Measurements from ENCODE around the gene CTNNBIP1.

CTNNBIP1 gene

DNA sequence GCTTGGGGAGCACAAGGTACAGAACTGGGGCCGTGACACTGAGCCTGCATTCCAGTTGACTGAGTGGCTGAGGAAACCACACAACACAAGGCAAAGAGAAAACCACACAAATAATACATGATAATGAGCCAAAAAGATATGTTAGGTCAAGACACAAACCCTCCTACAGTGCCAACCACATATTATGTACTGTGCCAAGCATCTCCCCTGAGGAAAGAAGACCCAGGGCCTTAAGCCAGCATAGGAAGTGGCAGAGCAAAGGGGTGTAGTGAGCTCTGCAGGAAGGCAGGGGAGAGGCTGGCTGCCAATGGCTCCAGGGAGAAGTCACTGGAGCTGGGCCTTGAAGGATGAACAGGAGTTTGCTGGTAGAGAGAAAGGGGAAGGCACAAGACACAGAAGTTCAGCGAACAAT lies 28.2 kb downstream of the CTNNBIP1 start:
- no peak for DNase-seq (ENCODE audit: extremely low read depth in 1 of 2, low read depth in 1 of 2)

DNA sequence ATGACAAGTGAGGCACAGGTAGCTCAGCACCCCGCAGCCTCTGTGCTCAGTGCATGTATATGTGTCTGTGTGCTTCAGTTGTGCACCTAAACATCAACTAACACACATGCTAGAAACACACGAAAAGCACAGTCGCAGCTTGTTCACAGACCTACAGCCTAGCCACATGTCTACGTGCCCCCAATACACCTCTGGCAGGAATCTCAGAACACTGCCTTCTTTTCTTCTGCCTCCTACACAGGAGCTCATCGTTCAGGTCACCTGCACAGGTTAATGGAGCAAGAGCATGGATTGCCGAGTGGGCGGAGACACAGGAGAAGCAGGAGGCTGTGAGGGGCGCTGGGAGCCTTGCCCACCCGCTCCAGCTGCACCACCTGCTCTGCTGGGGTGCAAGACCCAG lies 31.7 kb downstream of the CTNNBIP1 start:
- no peak for DNase-seq (ENCODE audit: extremely low read depth in 1 of 2, low read depth in 1 of 2)

DNA sequence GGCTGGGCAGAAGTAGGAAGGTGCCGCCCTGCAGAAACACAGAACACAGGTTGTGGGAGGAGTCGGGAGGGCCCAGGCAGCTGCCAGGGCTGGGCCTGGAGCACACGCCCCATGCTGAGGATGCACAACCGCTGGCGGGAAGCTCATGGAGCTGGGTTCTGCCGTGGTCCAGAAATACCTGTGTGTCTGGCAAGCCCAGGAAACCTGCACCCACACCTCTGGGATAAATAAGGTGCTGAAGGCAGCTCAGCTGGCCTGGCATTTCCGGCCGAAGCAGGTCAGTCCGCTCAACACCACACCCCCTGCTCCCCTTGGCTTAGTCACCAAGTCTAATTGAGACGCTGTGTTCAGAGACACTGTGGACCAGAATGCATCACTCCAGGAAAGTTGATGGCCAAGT lies 32.1 kb downstream of the CTNNBIP1 start:
- no peak for DNase-seq (ENCODE audit: extremely low read depth in 1 of 2, low read depth in 1 of 2)

DNA sequence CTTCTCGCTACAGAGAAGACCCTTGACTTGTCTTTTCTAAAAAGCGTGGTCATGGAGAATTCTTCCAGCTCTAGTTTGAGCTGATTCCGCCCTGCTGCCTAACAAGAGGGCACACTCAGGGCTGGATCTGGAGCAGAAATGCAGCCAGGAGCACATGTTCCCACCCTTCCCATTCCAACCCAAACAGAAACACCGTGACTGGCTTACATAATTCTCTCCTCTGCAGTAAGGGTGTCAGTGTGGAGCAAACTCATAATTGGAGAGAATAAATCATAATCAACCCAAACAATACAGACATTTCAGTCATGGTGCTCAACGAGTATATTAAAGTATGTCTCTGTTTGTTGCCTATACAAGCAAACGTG lies 34.5 kb downstream of the CTNNBIP1 start:
- DNase-seq (ENCODE audit: extremely low read depth in 1 of 2, low read depth in 1 of 2), result no peak

DNA sequence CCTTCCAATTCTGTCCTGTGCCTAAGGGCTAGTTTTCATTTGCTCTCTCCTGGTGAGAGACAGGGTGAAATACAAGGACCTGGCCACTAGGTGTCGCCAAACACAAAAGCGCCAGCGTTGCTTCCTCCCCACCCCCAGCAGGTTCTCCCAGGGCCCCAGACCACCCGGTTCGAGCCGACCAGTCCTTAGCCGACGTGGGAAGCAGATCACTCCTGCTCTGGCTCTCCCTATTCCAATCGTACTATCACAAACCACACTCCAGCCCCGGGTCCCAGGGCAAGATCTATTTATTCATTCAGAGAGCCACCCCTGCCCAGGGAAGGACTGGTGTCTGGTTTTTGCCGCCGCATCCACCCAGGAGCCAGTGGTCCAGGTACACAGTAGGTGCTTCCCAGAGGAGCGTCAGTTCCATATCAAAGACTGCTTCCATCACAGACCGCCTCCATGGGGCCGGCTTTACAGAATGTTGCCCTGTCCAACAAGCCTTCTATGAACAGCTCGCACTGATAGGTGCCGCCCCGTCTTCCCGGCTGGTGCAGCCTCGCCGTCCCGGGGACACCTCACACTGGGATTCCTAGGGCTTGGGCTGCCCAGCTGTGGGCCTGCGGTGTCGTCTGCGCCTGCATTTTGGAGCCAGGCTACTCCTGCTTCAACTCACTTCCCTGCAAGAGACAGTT lies 35.0 kb downstream of the CTNNBIP1 start:
- peak; percentile 40 to 57 for DNase-seq (ENCODE audit: extremely low read depth in 1 of 2, low read depth in 1 of 2)

DNA sequence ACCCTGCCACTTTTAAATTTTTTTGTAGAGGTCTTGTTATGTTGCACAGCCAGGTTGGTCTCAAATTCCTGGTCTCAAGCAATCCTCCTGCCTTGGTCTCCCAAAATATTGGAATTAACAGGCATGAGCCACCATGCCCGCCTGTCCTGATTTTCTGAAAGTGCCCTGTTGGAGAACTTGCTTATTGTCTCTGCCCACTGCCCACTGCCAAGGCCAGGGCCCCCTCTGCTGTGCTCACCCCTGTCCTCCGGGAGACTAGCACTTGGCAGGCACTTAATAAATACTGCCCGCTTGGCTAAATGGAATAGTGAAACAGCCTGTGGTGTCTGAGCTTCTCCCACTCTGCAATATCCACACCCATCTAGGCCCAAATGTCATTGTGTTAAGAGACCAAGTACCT lies 35.7 kb downstream of the CTNNBIP1 start:
- DNase-seq (ENCODE audit: extremely low read depth in 1 of 2, low read depth in 1 of 2), result no peak

DNA sequence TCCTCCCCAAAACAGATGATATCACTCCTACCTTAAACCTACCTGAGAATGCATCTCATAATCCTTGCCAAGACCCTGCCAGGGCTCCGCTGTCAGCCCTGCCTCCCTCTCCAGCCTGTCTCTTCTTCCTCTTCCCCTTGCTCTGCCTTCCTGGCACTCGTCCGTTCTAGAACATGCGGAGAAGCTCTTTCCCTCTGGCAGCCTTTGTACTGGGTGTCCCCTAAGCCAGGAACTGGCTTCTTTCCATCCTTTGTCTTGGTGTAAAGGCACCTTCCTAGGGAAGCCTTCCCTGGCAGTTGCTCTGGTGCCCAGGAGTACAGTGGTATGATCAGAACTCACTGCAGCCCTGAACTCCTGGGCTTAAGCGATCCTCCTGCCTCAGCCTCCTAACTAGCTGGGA lies 36.1 kb downstream of the CTNNBIP1 start:
- DNase-seq (ENCODE audit: extremely low read depth in 1 of 2, low read depth in 1 of 2), result no peak

DNA sequence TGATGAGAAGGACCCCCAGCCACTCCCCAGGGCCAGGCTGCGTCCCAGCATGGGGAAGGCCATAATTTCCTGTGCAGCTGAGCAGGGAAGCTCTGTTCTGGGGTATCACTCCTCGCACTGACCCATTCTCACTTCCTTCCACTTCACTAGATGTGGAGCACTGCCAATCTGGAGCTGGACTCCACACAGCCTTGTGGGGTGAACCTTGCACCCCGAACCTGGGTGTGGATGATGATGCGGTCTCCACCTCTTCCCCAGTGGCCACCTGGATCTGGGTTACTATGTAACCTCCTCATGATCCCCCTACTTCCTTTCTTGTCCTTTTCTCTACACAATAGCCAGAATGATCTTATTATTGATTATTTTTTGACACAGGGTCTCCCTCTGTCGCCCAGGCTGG lies 36.7 kb downstream of the CTNNBIP1 start:
- DNase-seq (ENCODE audit: extremely low read depth in 1 of 2, low read depth in 1 of 2), result no peak

DNA sequence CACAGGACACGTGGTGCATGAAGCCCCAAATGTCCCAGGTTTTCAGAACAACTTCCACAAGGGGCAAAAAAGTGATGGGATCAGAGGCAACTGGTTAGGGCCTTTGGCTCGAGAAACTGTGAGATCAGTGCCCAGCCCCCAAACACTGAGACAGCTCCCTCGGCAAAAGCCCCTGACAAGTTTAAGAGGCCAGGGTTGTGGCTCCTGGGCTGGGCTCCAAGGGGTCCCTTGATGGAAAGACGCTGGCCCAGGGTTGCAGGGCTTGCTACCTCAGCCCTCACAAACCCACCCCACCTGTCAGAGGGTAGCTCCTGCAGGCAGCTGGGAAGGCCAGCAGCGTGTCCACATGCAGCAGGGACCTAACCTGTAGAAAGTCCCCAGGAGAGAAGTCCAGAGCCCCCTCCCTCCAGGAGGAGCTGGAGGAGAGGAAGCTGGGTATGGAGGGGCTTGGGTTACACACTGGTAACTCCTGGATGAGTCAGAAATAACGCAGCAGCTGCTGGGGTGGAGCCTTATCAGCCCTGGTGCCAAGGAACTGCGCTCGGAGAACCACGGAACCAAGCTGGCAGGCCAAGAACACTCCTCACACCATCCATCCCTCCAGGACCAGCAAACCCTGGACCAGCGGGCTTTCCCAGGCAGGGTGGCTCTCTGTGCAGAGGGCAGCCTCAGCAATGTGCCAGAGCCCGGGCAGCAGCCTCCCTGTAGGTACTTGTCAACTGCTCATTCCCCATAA lies 37.5 kb downstream of the CTNNBIP1 start:
- no peak for DNase-seq (ENCODE audit: extremely low read depth in 1 of 2, low read depth in 1 of 2)

DNA sequence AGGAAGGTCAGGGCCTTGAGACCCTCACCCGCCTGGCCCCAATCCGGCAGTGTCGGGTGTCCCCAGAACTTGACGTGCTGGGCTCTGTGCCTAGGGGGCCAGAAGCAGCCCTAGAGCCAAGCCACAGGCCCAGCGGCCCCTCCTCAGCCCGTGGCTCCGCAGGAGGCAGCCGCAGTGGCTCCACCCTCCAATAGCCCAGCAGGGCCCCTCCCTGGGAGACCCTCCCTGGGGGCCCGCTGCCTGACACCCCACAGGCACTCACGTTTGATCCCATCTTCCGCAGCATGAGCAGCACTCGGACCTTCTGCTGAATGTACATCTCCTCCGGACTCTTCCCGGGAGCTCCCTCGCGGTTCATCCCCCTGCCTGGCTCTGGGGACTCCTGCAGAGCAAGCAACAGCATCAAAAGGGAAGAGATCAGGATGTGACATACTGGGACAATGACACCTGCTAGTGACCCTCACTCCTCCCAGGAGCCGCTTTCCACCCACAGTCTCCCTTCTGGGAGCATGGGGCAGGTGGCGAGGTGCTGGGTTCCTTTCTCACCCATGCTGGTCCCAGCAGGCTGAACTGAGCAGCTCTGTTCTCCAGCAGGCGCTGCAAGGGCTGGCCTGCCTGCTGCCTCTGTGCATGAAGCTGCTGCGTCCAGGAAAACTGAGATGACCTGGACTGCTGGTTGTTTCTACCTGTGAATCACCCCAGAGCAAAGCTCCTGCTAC lies 38.2 kb downstream of the CTNNBIP1 start:
- DNase-seq (ENCODE audit: extremely low read depth in 1 of 2, low read depth in 1 of 2), result no peak

DNA sequence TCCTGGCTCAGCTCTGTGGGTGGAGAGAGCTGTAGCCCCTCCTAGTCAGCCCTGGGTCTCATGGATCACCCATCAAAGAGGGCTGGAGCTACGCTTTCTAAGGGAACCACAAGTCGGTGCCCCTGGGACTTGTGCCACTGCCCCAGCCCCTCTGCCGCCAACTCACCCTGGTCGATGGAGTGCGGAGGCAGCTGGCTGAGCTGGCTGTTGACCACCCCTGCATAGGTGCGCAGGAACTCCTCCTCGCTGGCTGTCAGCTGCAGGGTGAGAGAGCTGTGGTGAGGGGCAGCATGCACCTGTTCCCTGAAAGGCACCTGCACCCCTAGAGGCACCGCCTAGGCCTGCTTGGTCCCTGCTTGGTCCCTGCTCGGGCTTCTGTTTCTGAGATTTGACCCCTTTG lies 39.0 kb downstream of the CTNNBIP1 start:
- no peak for DNase-seq (ENCODE audit: extremely low read depth in 1 of 2, low read depth in 1 of 2)

DNA sequence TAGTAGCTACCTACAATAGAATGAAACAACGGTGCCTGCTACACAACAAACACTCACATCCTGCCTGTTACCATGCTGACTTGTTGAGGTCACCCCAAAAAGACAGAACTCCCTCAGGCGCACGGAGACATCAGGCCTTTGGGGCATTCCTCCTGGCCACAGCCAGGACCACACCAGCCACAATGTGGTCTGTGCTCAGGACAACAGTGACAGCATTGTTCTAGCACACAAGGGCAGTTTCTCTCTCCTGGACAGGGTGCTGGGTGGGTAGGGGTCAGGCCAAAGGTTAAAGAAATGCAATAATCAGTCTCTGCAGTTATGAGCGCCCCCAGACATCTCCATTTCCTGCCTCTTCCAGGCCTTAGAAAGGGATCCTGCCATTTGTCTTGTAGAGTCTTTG lies 39.5 kb downstream of the CTNNBIP1 start:
- no peak for DNase-seq (ENCODE audit: extremely low read depth in 1 of 2, low read depth in 1 of 2)

DNA sequence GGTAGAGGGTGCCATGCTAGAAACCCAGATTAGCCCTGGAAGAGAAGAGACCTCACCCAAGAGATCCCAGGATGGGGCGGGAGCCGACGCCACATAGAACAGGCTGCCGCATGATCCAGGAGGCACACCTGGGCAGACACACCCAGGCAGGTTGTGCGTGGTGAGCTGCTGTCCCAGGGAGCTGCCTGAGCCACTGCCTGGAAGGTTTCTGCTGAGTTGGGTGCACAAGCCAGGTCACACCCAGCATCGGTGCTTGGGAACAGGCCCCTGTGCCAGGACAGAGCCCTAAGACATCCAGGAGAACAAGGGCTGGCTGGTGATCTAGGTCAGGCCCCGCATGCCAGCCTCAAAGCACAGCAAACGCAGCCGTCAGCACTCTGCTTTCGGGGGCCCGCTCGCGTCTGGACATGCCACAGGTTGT lies 40.2 kb downstream of the CTNNBIP1 start:
- no peak for DNase-seq (ENCODE audit: extremely low read depth in 1 of 2, low read depth in 1 of 2)

DNA sequence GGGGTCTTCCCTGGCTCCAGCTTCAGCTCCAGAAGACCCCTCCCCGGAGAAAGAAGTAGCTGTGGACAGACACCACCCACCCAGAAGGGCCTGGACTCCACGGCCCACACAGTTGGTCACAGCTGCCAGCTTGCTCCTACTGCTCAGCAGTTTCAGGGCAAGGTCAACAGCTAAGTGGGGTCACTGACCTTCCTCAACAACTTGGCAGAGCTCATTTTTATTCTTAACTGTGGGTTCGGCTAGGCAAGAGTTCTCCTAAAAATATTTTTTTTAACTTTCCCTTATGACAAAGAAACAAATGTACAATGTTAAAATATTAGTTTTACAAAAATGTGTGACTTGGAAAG lies 41.9 kb downstream of the CTNNBIP1 start:
- no peak for DNase-seq (ENCODE audit: extremely low read depth in 1 of 2, low read depth in 1 of 2)

DNA sequence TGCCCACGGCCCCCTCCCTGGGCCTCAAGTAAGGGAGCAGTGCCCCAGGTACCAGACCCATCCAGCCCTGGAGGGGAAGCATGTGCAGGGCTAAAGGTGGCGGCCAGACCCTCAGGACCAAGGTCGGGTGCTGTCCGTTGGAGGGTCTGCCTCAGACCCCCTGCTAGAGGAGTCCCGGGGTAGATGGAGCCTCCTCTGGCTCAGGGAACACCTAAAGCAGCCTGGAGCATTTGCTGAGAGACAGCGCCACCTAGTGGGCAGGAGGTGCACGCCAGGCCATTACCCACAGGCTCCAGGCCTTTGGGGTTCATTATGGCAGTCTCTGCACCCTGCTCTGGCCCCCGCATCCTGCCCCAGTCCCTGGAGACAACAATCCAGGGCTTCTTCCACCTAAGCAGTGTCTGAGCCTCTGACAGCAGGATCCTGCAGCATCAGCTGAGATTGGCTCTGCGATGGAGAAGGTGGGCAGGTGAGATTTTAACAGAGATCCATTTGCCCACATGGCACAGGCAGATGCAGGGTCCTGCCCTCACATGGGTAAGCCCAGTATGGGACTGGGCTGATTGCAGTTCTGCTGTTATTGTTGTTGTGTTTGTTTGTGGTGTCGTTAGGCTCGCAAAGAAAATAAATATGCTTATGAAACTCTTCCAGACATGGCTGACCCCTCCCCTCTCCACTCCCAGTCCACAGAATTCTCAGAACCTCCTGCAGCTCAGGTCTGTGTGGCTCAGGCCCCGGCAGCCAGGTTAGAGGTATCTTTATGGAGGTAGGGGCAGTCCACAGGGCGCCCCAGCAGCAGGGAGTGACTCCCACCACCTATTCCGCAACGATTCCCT lies 42.4 kb downstream of the CTNNBIP1 start:
- DNase-seq (ENCODE audit: extremely low read depth in 1 of 2, low read depth in 1 of 2), result peak; percentile 76 to 86

DNA sequence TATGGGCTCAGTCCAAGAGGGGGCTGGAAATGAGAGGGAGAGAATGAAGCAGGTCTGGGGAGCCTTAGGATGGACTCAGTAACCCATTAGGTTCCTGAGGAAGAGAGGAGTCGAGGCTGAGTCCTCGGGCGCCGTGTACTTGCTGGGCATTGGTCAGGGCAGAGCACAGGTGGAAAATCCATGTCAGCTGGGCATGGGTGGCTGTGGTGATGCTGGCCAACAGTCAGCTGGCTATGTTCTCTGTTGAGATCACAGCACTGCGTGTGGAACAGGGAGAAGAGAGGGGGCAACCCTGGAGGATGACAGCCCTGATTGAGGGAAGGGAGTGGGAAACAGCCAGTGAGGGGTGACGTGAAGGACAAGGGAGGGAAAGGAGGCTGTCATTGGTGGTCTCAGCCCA lies 43.2 kb downstream of the CTNNBIP1 start:
- DNase-seq (ENCODE audit: extremely low read depth in 1 of 2, low read depth in 1 of 2), result no peak

DNA sequence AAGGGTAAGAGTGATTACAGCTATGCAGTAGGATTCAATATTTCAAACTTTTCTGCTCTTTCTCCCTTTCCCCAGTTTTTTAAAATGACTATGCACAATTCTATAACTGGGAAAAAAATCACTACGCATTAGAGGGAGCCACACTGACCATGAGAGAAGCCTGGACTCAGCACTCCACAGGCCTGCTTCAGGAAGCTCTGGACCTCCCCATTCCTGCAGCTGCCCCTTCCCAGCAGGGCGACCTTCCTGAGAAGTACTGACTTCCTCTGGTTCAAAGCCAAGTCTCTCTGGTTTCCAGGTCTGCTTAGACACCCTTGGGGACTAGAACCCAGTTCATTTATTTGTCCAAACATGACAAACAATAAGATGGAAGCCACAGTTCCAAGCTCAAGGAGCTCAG lies 44.3 kb downstream of the CTNNBIP1 start:
- no peak for DNase-seq (ENCODE audit: extremely low read depth in 1 of 2, low read depth in 1 of 2)

DNA sequence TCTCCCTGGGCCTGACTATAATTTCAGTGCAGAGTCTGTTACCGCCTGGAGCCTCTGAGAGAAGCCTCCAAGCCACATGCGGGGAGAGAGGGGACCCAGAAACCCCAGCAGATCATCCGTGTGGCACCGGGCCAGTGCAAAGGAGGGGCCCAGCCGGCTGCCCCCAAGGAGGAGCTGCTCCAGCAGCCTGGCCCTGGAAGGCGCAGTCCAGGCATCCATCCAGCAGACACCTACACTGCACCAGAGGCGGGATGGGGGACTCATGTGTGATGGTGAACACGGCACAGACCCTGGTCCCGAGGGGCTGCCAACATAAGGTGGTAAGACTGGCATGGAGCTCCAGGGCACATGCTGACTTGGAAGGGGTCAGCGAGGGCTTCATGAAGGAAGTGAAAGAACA lies 46.7 kb downstream of the CTNNBIP1 start:
- DNase-seq (ENCODE audit: extremely low read depth in 1 of 2, low read depth in 1 of 2), result no peak

DNA sequence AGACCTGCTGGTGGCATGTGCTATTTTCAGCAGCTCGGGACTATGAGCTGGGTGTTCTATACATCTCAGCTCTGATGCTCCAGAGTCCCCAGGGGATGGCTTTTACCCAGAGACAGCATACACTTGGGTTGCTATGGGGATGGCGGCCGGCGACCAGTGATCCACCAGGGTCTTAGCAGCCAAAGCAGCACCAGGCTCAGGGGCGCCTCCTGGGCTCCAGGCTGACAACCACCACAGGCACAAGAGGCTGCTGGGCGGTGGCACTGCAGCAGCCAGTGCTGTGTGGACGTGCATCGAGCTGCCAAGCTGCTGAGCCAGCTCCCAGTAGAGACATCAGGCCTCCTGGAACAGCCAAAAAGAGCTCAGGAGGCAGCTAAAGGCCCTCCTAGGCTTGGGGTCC lies 48.7 kb downstream of the CTNNBIP1 start:
- DNase-seq (ENCODE audit: extremely low read depth in 1 of 2, low read depth in 1 of 2), result no peak

DNA sequence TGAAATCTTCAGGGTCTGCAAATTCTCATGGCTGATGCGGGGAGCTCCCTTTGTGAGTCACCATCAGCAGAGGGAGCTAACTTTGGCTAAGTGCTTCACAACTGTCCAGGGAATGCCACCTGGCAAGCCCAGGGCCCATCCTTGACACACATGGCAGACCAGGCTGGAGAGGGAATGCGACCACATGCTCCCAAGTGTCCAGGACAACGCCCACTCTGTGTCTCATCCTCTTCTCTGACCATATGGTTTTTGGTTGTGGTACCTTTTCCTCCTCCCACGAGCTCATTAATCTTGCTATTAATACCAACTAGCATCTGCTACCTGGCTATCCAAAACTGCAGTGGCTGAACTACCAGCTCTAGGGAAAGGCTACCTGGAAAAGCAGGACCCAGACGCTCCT lies 49.2 kb downstream of the CTNNBIP1 start:
- DNase-seq (ENCODE audit: extremely low read depth in 1 of 2, low read depth in 1 of 2), result no peak

DNA sequence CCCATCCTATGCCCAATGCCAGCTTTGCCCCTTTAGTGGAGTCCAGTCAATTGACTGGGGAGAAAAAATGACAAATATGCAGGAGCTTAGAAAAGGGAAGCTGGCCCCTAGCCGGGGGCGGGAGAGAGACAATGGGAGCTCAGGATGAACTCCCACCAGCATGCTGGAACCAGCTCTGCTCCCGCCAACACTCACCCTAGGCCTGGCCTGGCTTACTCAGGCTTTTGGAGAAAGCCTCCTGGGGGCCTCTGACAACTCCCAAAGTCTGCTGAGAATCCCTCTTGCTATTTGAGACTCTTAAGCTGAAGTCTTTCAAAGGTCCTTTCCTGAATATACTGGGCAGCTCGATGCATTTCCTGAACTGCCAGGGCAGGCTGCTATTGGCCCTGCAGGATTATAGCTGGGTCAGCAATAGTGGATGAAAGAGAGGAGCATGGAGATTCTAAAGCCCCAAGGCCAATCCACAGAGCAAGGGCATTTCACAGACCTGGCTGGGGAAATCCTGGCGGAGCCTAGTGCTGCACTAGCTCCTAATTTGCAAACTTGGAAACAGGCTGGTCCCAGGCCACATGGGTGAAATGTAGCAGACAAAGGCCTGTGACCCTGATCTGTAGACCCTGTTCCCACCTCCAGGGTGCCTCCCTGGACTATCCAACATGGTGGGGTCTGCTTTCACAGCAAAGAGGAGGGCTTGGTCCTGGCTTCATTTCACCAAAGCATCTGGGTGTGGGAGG lies 50.6 kb downstream of the CTNNBIP1 start:
- no peak for DNase-seq (ENCODE audit: extremely low read depth in 1 of 2, low read depth in 1 of 2)

All from activated CD8-positive, alpha-beta memory T cell treated with anti-CD3 and anti-CD28 coated beads for 1 hour (primary cell).